BLaER1 (cell line): ENCODE measurements around the gene ALDH1A1.

Source experiments
- H3K27ac ChIP-seq: shearing (Covaris generic); formaldehyde crosslinking; 2 replicates; pipeline ENCODE4 v1.8.1; 2022
- H3K27me3 ChIP-seq: shearing (Covaris generic); formaldehyde crosslinking; 2 replicates; pipeline ENCODE4 v1.8.1; 2022
- H3K36me3 ChIP-seq: shearing (Covaris generic); formaldehyde crosslinking; 2 replicates; pipeline ENCODE4 v1.8.1; 2022
- H3K4me1 ChIP-seq: shearing (Covaris generic); formaldehyde crosslinking; 2 replicates; pipeline ENCODE4 v1.8.1; 2022
- H3K4me2 ChIP-seq: shearing (Covaris generic); formaldehyde crosslinking; 2 replicates; pipeline ENCODE4 v1.8.1; 2022
- H3K4me3 ChIP-seq: shearing (Covaris generic); formaldehyde crosslinking; 2 replicates; pipeline ENCODE4 v1.8.1; 2022
- H3K9ac ChIP-seq: shearing (Covaris generic); formaldehyde crosslinking; 2 replicates; pipeline ENCODE4 v1.8.1; 2022
- H3K9me3 ChIP-seq: shearing (Covaris generic); formaldehyde crosslinking; 2 replicates; pipeline ENCODE4 v1.8.1; 2022
- H4K20me1 ChIP-seq: shearing (Covaris generic); formaldehyde crosslinking; 2 replicates; pipeline ENCODE4 v1.8.1; 2022
- Cebpa-rat ChIP-seq: shearing (Covaris generic); IDR thresholded peaks from 2 replicates; pipeline ENCODE4 v1.8.1; 2022

The ALDH1A1 gene

DNA sequence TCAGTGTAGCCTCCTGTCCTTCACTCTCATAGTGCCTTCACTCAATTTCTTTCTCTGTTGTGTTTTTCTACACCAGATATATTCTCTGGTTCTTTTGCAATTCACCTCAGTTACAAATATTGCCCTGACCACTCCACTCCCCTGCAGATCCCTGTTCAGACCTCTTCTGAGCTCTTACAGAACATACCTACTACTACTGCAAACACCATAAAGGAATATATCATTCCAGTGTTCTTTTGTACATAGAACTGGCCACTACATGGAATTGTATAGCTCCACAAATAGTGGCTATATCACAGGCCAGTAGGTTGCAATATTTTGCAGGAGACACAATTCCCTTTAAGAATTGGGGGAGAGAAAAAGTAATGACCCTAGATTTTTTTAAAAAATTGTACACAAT lies 21.0 kb downstream of the ALDH1A1 start:
- H3K36me3 ChIP-seq = no peaks in the 10 kb centered on the region
- no peaks in the 10 kb centered on the region for H4K20me1 ChIP-seq
- H3K4me2 ChIP-seq = no peak overlapping the region
- TF ChIP-seq Cebpa-rat = no peak
- H3K27me3 ChIP-seq = no peaks in the 10 kb centered on the region
- no peak overlapping the region for H3K9ac ChIP-seq
- H3K9me3 ChIP-seq = no peaks in the 10 kb centered on the region
- no peaks in the 10 kb centered on the region for H3K4me1 ChIP-seq
- H3K4me3 ChIP-seq = no peak overlapping the region
- H3K27ac ChIP-seq = no peak overlapping the region

DNA sequence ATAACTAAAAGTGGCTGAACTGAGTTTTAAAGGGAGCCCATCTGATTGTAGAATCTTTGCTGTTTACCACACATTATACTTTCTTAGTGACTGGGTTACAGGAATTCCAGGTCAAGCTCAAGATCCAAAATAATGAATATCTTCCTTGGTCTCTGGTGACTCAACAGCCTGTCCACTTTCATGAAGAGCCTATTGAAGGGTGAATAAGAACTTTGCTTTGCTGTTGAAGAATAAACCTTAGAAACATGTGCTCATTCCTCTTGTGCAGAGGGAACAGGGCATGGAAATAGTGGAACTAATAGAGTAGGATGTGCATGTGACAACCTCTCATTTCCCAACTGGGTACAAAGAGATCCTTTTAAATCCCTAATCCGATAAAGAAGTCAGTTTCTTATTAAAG lies 21.4 kb downstream of the ALDH1A1 start:
- no peaks in the 10 kb centered on the region for H4K20me1 ChIP-seq
- no peak overlapping the region for H3K4me3 ChIP-seq
- H3K36me3 ChIP-seq = no peaks in the 10 kb centered on the region
- H3K4me2 ChIP-seq = no peak overlapping the region
- no peak for TF ChIP-seq Cebpa-rat
- H3K27me3 ChIP-seq = no peaks in the 10 kb centered on the region
- no peaks in the 10 kb centered on the region for H3K9me3 ChIP-seq
- no peak overlapping the region for H3K27ac ChIP-seq
- no peak overlapping the region for H3K9ac ChIP-seq
- H3K4me1 ChIP-seq = no peaks in the 10 kb centered on the region

DNA sequence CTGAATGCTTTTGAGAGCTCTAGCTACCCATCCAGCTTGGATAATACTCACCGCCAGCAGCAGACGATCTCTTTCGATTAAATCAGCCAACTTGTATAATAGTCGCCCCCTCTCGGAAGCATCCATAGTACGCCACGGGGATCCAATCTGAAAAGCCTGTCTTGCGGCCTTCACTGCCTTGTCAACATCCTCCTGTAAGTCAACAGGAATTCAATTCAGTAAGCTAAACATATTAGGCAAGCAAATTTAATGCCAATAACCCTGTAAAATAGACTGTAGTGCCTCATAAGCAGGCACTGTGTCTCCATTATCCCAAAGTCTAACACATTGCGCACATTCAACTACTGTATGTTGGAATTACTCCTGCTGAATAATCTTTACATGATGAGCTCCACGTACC lies 22.0 kb downstream of the ALDH1A1 start:
- H3K27ac ChIP-seq = no peak overlapping the region
- H4K20me1 ChIP-seq = no peaks in the 10 kb centered on the region
- no peaks in the 10 kb centered on the region for H3K36me3 ChIP-seq
- H3K4me1 ChIP-seq = no peaks in the 10 kb centered on the region
- H3K9me3 ChIP-seq = no peaks in the 10 kb centered on the region
- H3K4me2 ChIP-seq = no peak overlapping the region
- H3K27me3 ChIP-seq = no peaks in the 10 kb centered on the region
- no peak overlapping the region for H3K4me3 ChIP-seq
- no peak for TF ChIP-seq Cebpa-rat
- no peak overlapping the region for H3K9ac ChIP-seq

DNA sequence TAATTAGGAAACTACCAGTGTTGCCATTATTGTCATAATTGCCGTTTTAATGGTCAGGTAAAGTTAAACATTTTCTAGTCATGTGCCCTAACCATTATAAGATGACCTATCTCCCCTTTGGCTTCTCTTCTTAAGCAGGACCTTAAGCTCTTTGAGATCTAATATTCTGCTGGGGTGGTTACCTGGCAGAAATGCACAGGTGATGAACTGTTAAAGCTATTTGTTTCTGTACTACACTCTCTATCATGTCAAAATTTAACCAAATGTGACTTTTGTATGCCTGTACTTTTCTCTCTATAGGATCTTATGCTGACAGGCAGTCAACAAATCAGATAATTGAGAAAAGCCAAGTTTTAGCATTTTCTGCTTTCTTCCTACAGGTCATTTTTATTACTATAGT lies 23.3 kb downstream of the ALDH1A1 start:
- no peak for TF ChIP-seq Cebpa-rat

DNA sequence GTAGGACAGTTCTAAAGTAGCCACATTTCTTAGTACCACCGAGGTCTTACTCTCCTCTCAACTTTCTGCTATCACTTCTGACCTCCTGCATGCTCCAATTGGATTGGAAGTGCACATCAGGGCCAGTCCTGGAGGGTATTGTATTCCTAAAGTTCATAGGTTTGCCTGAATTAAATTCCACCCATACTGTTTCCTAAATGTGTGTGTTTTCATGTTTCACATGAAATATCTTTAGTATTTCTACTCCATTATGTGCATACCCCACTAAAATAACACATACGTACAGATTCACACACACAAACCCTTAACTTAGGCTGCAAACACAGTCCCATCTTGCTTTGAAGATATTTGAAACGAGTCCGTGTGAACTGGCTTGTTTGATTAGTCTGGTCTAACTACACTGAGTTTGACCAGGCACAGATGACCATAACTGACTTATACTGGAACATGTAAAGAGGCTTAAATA lies 24.8 kb downstream of the ALDH1A1 start:
- H3K4me2 ChIP-seq = no peak overlapping the region
- H4K20me1 ChIP-seq = no peaks in the 10 kb centered on the region
- no peaks in the 10 kb centered on the region for H3K4me1 ChIP-seq
- H3K9ac ChIP-seq = no peak overlapping the region
- H3K27me3 ChIP-seq = no peaks in the 10 kb centered on the region
- H3K9me3 ChIP-seq = no peaks in the 10 kb centered on the region
- TF ChIP-seq Cebpa-rat = no peak
- no peaks in the 10 kb centered on the region for H3K36me3 ChIP-seq
- H3K4me3 ChIP-seq = no peak overlapping the region
- no peak overlapping the region for H3K27ac ChIP-seq

More for the DNA sequence above, 23.3 kb downstream of the ALDH1A1 start:
- Histone ChIP-seq H3K9ac (no peak overlapping the region), H3K9me3 (no peaks in the 10 kb centered on the region), H3K4me1 (no peaks in the 10 kb centered on the region), H3K4me2 (no peak overlapping the region), H3K27me3 (no peaks in the 10 kb centered on the region), H4K20me1 (no peaks in the 10 kb centered on the region), H3K4me3 (no peak overlapping the region), H3K27ac (no peak overlapping the region), H3K36me3 (no peaks in the 10 kb centered on the region)

DNA sequence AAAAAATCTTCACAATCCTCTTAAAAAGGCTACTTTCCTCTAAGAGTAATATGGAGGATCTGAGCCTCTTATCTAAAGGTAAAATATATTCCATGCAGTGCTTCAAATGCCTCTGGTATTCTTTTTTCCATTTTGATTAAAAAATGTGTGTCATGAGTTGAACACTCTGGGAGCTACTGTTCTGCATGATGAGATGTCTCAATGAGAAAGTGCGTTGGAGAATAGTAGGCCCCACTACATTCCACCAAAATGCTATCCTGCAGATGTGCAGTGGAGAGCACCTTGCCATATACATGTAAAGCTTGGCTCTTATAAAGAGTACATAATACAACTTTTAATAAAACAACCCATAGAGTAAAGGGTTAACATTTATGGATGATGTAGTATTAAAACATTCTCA lies 26.3 kb downstream of the ALDH1A1 start:
- no peaks in the 10 kb centered on the region for H3K9me3 ChIP-seq

DNA sequence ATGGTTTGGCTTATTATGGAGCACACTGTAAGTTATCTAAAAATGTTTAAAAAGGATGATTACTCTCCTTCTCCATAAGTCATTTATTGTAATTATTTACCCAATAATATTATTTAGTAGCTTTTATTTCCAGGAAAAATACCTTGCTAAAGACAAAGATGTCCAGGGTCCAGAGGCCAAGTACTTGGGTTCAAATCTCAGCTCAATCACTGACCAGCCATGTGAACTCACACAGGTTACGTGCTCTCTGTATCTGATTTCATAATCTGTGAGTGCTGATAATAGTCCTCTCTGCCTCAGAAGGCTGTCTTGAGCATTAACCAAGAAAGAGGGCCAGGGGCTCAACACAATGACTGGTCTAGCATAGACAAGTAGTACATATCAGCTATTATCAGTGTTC lies 27.0 kb downstream of the ALDH1A1 start:
- TF ChIP-seq Cebpa-rat = no peak
- Histone ChIP-seq H3K27ac (no peak overlapping the region), H3K36me3 (no peaks in the 10 kb centered on the region), H3K4me3 (no peak overlapping the region), H3K9ac (no peak overlapping the region), H3K9me3 (no peaks in the 10 kb centered on the region), H3K27me3 (no peaks in the 10 kb centered on the region), H3K4me2 (no peak overlapping the region), H4K20me1 (no peaks in the 10 kb centered on the region), H3K4me1 (no peaks in the 10 kb centered on the region)

More for the DNA sequence above, 26.3 kb downstream of the ALDH1A1 start:
- no peaks in the 10 kb centered on the region for H4K20me1 ChIP-seq
- H3K4me3 ChIP-seq = no peak overlapping the region
- TF ChIP-seq Cebpa-rat = no peak
- H3K4me2 ChIP-seq = no peak overlapping the region
- no peaks in the 10 kb centered on the region for H3K27me3 ChIP-seq
- no peak overlapping the region for H3K9ac ChIP-seq
- H3K27ac ChIP-seq = no peak overlapping the region
- H3K4me1 ChIP-seq = no peaks in the 10 kb centered on the region
- no peaks in the 10 kb centered on the region for H3K36me3 ChIP-seq

DNA sequence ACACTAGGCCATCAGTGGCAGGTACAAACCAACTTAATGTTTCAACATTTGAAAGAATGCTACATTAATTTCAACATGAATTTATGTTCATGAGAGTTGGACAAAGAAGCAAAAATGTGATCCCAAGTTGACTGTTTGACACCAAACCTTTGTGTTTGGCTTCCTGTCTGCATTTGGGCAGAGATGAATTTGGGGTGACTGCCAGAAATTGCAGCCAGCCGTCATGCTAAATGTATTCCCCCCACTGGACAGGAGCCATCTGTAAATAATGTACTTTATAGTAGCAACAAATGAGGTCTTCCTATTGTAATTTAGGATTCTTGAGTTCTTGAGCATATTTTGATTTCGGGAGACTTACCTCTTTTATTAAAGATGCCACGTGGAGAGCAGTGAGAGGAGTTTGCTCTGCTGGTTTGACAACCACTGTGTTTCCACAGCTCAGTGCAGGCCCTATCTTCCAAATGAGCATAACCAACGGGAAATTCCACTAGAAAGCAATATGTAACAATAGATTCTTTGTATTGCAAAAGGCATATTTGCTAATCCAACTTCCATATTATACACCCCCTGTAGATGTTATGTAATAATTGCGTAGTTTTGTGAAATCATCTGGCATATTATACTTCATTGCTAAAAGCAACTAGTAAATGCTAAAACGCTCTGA lies 27.6 kb downstream of the ALDH1A1 start:
- H3K36me3 ChIP-seq = no peaks in the 10 kb centered on the region
- no peaks in the 10 kb centered on the region for H4K20me1 ChIP-seq
- no peak overlapping the region for H3K27ac ChIP-seq
- no peak for TF ChIP-seq Cebpa-rat
- no peaks in the 10 kb centered on the region for H3K4me1 ChIP-seq
- H3K9me3 ChIP-seq = no peaks in the 10 kb centered on the region
- H3K27me3 ChIP-seq = no peaks in the 10 kb centered on the region
- H3K4me3 ChIP-seq = no peak overlapping the region
- H3K9ac ChIP-seq = no peak overlapping the region
- no peak overlapping the region for H3K4me2 ChIP-seq

DNA sequence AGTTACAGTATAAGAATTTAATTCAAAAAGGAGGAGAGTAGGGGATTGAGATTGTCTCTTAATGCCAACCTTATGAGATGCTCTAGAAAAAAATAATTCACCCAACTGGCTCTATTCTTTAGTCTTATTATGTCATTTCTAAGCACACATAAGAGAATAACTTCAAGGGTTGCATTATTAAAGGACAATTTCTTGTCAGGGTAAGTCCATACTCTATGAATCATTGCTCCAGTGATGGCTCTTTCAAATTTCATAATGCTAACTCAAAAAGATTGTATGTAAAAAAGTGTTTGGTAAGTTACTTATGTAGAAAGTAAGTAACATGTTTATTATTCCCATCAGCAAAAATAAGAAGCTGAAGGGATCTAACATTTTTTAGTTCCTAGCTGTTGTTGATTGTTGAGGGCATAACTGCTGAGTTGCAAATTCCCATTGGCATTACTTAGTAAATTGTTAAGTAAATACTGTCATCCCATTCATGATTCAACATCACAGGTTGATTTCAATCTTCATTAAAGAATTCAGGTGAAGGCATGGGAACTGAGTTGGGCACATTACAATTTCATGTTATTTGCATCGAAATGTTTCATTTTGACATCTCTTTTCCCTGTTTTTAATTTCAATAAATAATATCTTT lies 28.6 kb downstream of the ALDH1A1 start:
- no peak for TF ChIP-seq Cebpa-rat

DNA sequence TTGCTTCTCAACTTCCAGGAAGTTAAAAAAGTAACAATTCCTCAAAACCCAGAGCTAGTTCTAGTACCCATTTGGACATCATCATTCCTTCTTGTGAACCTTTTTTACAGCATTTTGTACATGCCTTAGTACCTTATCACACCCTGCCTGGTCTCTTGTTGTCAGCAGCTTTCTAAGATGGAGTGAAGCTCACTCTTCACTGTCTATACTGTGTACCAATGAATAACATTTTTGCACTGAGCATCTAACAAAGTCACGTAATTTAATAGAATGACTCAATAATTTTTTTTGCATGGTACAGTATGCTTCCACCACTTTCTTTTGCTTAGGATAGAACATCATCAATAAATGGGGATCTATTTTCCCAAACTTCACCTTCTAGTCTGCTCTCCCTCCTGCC lies 29.8 kb downstream of the ALDH1A1 start:
- no peak overlapping the region for H3K4me2 ChIP-seq
- H4K20me1 ChIP-seq = no peaks in the 10 kb centered on the region
- H3K9me3 ChIP-seq = no peaks in the 10 kb centered on the region
- H3K27me3 ChIP-seq = no peaks in the 10 kb centered on the region
- no peak overlapping the region for H3K27ac ChIP-seq
- TF ChIP-seq Cebpa-rat = no peak
- no peaks in the 10 kb centered on the region for H3K36me3 ChIP-seq
- H3K4me3 ChIP-seq = no peak overlapping the region
- no peaks in the 10 kb centered on the region for H3K4me1 ChIP-seq
- H3K9ac ChIP-seq = no peak overlapping the region

More for the DNA sequence above, 28.6 kb downstream of the ALDH1A1 start:
- no peaks in the 10 kb centered on the region for H3K9me3 ChIP-seq
- no peaks in the 10 kb centered on the region for H3K27me3 ChIP-seq
- H3K9ac ChIP-seq = no peak overlapping the region
- H4K20me1 ChIP-seq = no peaks in the 10 kb centered on the region
- no peak overlapping the region for H3K27ac ChIP-seq
- no peaks in the 10 kb centered on the region for H3K36me3 ChIP-seq
- no peaks in the 10 kb centered on the region for H3K4me1 ChIP-seq
- no peak overlapping the region for H3K4me3 ChIP-seq
- H3K4me2 ChIP-seq = no peak overlapping the region
